ENCODE measurements around the gene FAT1.
A peak's percentile ranks its signal among the peaks of the same experiment; 100 is the strongest.

Gene FAT1

DNA sequence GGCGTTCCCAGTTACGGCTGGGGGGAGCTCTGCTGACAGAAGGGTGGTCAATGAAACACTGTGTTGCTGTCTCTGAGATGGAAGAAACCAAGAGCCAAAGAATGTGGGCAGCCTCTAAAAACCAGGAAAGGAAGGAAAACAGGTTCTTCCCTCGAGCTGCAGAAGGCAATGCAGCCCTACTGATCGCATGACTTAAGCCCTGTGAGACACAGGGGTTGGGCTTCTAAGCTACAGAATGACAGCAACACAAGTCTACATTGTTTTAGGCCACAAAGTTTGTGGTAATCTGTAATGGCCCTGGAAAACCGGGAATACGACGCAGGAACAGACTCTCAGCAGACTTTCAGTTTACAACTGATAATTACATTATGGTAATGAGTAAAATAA, 130.1 kb downstream of the FAT1 start:
- TF ChIP-seq CTCF (IDR thresholded peaks at IDR 0.05) = no peak
- Mint-ChIP-seq H3K27ac (no peak overlapping the region), H3K9me3 (no peaks in the 10 kb centered on the region), H3K4me1 (no peaks in the 10 kb centered on the region), H3K4me3 (no peak overlapping the region), H3K27me3 (ENCODE audit: low read depth, poor library complexity) (no peaks in the 10 kb centered on the region), H3K36me3 (ENCODE audit: low read depth) (peaks cover 64% of the 10 kb centered on the region)
- DNase-seq = no peak

DNA sequence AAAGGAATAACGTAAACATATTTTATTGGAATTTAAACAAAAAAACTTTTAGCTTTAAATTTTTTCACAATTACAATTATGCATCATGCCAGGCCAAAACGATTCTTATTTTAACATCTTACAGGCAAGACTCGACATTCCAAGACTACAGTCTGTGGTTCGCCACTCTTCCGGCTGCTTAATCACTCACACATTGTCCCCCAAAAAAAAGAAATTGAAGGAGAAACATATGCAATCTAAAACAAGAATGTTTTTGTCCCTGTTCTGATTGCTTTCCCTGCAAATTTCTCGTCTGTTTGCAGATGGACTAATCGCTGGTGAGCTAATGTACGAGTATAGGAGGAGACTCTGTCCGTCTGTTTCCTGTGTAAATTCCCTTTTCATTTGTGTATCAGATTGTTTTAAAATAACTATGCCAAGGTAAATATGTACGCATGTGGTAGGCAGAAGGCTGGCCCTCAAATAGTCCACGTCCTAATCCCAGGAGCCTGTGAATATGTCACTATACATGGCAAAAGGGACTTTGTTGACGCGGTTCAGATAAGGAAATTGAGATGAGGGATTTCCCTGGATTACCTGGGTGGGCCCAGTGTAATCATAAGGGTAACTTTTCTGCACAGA, 130.6 kb downstream of the FAT1 start:
- no peaks in the 10 kb centered on the region for H3K27me3 Mint-ChIP-seq (ENCODE audit: low read depth, poor library complexity)
- TF ChIP-seq CTCF (IDR thresholded peaks at IDR 0.05) = no peak
- no peak for DNase-seq
- peaks cover 67% of the 10 kb centered on the region for H3K36me3 Mint-ChIP-seq (ENCODE audit: low read depth)
- H3K27ac Mint-ChIP-seq = no peak overlapping the region
- no peaks in the 10 kb centered on the region for H3K9me3 Mint-ChIP-seq
- no peaks in the 10 kb centered on the region for H3K4me1 Mint-ChIP-seq
- H3K4me3 Mint-ChIP-seq = no peak overlapping the region

- Mint-ChIP-seq H3K4me1 (no peaks in the 10 kb centered on the region), H3K27me3 (ENCODE audit: low read depth, poor library complexity) (no peaks in the 10 kb centered on the region), H3K4me3 (no peak overlapping the region), H3K27ac (peak overlapping the region; percentile 96), H3K9me3 (no peaks in the 10 kb centered on the region), H3K36me3 (ENCODE audit: low read depth) (peaks cover 64% of the 10 kb centered on the region)
- no peak for DNase-seq
- no peak for TF ChIP-seq CTCF (IDR thresholded peaks at IDR 0.05)
These were observed 131.2 kb downstream of the FAT1 start for GRCh38 chr4:186592445-186592844.

DNA sequence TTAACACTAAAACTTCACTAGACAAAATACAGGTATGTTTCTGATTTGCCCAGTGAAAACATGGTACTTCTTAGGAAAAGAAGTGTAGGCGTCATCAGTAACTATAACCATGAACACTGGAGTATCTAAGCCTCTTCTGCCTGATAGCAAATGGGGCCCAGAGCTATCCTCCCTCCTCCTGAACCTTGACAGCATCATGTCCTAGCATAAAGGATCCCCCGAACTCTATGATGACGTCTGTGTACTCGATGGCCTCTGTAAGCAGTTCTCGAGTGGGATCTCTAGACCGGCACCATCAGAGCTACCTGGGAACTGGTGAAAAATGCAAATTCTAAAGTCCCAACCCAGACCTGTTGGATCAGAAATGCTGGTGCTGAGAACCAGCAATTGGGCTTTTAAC, 132.0 kb downstream of the FAT1 start:
- no peaks in the 10 kb centered on the region for H3K27me3 Mint-ChIP-seq (ENCODE audit: low read depth, poor library complexity)
- H3K4me1 Mint-ChIP-seq = no peaks in the 10 kb centered on the region
- H3K36me3 Mint-ChIP-seq (ENCODE audit: low read depth) = peaks cover 58% of the 10 kb centered on the region
- no peak overlapping the region for H3K4me3 Mint-ChIP-seq
- no peak for TF ChIP-seq CTCF (IDR thresholded peaks at IDR 0.05)
- peak overlapping the region; percentile 50 for H3K27ac Mint-ChIP-seq
- H3K9me3 Mint-ChIP-seq = no peaks in the 10 kb centered on the region
- no peak for DNase-seq

GRCh38 chr4:186588503-186588902, 135.2 kb downstream of the FAT1 start:
- Mint-ChIP-seq H3K27me3 (ENCODE audit: low read depth, poor library complexity) (no peaks in the 10 kb centered on the region), H3K27ac (peak overlapping the region; percentile 52), H3K9me3 (peaks cover 3% of the 10 kb centered on the region), H3K36me3 (ENCODE audit: low read depth) (peaks cover 61% of the 10 kb centered on the region), H3K4me1 (no peaks in the 10 kb centered on the region), H3K4me3 (no peak overlapping the region)
- DNase-seq = no peak
- TF ChIP-seq CTCF (IDR thresholded peaks at IDR 0.05) = no peak

GRCh38 chr4:186587416-186588018, 136.1 kb downstream of the FAT1 start:
- TF ChIP-seq CTCF (IDR thresholded peaks at IDR 0.05) = peak; percentile 96
- no peaks in the 10 kb centered on the region for H3K27me3 Mint-ChIP-seq (ENCODE audit: low read depth, poor library complexity)
- peaks cover 10% of the 10 kb centered on the region for H3K9me3 Mint-ChIP-seq
- H3K4me3 Mint-ChIP-seq = no peak overlapping the region
- H3K4me1 Mint-ChIP-seq = no peaks in the 10 kb centered on the region
- no peak overlapping the region for H3K27ac Mint-ChIP-seq
- peak; percentile 81 for DNase-seq
- H3K36me3 Mint-ChIP-seq (ENCODE audit: low read depth) = peaks cover 63% of the 10 kb centered on the region

Measured in nephron progenitor cell (in vitro differentiated cells).